ENCODE data around the gene BAZ1B.

The BAZ1B gene

DNA sequence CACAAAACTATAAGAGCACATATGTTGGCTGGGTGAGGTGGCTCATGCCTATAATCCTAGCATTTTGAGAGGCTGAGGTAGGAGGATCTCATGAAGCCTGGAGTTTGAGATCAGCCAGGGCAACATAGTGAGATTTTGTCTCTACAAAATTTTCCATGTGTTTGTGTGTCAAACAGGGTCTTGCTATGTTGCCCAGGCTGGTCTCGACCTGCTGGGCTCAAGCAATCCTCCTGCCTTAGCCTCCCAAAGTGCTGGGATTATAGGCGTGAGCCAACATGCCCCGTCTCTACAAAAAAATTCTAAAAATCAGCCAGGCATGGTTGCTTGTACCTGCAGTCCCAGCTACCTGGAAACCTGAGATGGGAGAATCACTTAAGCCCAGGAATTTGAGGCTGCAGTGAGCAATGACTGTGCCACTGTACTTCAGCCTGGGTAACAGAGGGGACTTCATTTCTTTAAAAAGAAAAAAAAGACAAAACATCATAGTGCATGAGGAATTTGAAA is 60.3 kb downstream of the BAZ1B start:
- Histone ChIP-seq H3F3A (ENCODE audit: control insufficient read depth, insufficient read depth) (peaks cover 38% of the 10 kb centered on the region), H3K4me2 (ENCODE audit: low read length) (no peak overlapping the region), H4K20me1 (ENCODE audit: control insufficient read depth, insufficient read depth, low read depth, low read length) (peaks cover 6% of the 10 kb centered on the region; the same call in 1 of the 2 replicates), H3K9me2 (replicated peaks; ENCODE audit: control insufficient read depth, low read length) (no peaks in the 10 kb centered on the region), H3K79me2 (ENCODE audit: control insufficient read depth, low read length) (peaks cover 34% of the 10 kb centered on the region), H3K36me3 (ENCODE audit: control insufficient read depth, low read length) (peaks cover 100% of the 10 kb centered on the region), H3K4me1 (ENCODE audit: control insufficient read depth, low read length) (no peaks in the 10 kb centered on the region), H3K4me3 (ENCODE audit: low read length) (no peak overlapping the region), H3K27ac (ENCODE audit: low read depth, low read length) (no peak overlapping the region), H3K27me3 (ENCODE audit: control insufficient read depth, low read length) (no peaks in the 10 kb centered on the region), H3K9me3 (ENCODE audit: control insufficient read depth, insufficient read depth, low read length) (no peaks in the 10 kb centered on the region)
- no peak for TF ChIP-seq EZH2phosphoT487 (IDR thresholded peaks at IDR 0.05; ENCODE audit: borderline replicate concordance, low read length)
- TF ChIP-seq, protein P1, sequence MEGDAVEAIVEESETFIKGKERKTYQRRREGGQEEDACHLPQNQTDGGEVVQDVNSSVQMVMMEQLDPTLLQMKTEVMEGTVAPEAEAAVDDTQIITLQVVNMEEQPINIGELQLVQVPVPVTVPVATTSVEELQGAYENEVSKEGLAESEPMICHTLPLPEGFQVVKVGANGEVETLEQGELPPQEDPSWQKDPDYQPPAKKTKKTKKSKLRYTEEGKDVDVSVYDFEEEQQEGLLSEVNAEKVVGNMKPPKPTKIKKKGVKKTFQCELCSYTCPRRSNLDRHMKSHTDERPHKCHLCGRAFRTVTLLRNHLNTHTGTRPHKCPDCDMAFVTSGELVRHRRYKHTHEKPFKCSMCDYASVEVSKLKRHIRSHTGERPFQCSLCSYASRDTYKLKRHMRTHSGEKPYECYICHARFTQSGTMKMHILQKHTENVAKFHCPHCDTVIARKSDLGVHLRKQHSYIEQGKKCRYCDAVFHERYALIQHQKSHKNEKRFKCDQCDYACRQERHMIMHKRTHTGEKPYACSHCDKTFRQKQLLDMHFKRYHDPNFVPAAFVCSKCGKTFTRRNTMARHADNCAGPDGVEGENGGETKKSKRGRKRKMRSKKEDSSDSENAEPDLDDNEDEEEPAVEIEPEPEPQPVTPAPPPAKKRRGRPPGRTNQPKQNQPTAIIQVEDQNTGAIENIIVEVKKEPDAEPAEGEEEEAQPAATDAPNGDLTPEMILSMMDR (IDR thresholded peaks at IDR 0.05; ENCODE audit: low read depth, low read length, poor library complexity, severe bottlenecking), result no peak

DNA sequence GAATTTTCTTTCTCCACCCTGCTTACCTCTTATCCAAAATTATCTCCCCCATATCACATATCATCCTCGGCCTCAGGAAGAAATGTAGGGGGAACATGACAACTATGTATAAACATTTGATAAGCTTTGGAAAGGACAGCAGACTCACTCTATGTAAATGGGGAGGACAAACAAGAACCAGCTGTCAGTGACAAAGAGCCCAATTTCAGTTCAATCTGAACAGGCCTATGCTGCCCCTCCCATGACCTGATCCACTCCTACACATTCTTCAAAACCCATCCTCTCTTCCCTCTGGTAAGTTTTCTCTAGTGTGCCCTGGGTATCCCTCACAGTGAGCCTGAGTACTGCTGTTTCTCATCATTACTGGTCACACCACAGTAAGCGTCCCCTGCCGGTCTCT is 67.7 kb downstream of the BAZ1B start:
- H3K4me1 ChIP-seq (ENCODE audit: control insufficient read depth, low read length), result no peaks in the 10 kb centered on the region
- no peak overlapping the region for H3K4me2 ChIP-seq (ENCODE audit: low read length)
- H3K4me3 ChIP-seq (ENCODE audit: low read length), result no peak overlapping the region
- no peak overlapping the region for H3K27ac ChIP-seq (ENCODE audit: low read depth, low read length)
- peaks cover 47% of the 10 kb centered on the region for H3F3A ChIP-seq (ENCODE audit: control insufficient read depth, insufficient read depth)
- no peaks in the 10 kb centered on the region for H3K9me3 ChIP-seq (ENCODE audit: control insufficient read depth, insufficient read depth, low read length)
- H3K36me3 ChIP-seq (ENCODE audit: control insufficient read depth, low read length), result peaks cover 97% of the 10 kb centered on the region
- no peaks in the 10 kb centered on the region for H3K9me2 ChIP-seq (replicated peaks; ENCODE audit: control insufficient read depth, low read length)
- TF ChIP-seq EZH2phosphoT487 (IDR thresholded peaks at IDR 0.05; ENCODE audit: borderline replicate concordance, low read length), result no peak
- TF ChIP-seq, protein P1 (IDR thresholded peaks at IDR 0.05; ENCODE audit: low read depth, low read length, poor library complexity, severe bottlenecking), result no peak
- no peaks in the 10 kb centered on the region for H3K27me3 ChIP-seq (ENCODE audit: control insufficient read depth, low read length)
- H3K79me2 ChIP-seq (ENCODE audit: control insufficient read depth, low read length), result peaks cover 49% of the 10 kb centered on the region
- H4K20me1 ChIP-seq (ENCODE audit: control insufficient read depth, insufficient read depth, low read depth, low read length), result peaks cover 12% of the 10 kb centered on the region

DNA sequence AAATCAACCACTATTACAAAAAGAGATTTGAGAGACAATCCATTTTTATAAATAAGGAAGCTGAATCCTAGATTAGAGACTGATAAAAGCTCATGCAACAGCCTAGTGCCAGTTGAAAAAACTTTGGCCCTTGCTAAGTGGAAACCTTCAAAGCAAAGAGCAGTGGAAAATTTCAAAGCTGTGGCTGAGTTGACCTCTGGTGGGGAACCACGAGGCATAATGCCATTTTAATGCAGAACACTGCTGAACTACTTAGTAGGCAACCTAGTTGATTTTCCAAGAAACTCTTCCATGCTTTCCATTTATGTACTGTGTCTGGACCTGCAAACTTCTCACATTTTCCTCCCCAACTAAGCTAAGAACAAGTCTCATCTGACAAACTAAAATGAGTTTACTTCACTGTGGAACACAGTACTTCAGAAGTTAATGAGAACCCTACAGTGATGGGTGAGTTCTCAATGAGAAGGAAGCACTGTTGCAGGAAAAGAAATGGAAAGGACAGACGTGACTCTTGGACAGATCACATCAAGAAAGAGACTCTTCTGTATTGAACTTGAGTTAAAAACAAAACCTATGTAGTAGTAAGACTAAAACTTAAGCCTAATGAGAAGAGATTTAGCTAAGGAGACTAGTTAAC is 69.0 kb downstream of the BAZ1B start:
- no peaks in the 10 kb centered on the region for H3K4me1 ChIP-seq (ENCODE audit: control insufficient read depth, low read length)
- H3K9me2 ChIP-seq (replicated peaks; ENCODE audit: control insufficient read depth, low read length), result no peaks in the 10 kb centered on the region
- H3K27ac ChIP-seq (ENCODE audit: low read depth, low read length), result no peak overlapping the region
- peaks cover 12% of the 10 kb centered on the region for H4K20me1 ChIP-seq (ENCODE audit: control insufficient read depth, insufficient read depth, low read depth, low read length)
- no peak for TF ChIP-seq EZH2phosphoT487 (IDR thresholded peaks at IDR 0.05; ENCODE audit: borderline replicate concordance, low read length)
- TF ChIP-seq, protein P1 (IDR thresholded peaks at IDR 0.05; ENCODE audit: low read depth, low read length, poor library complexity, severe bottlenecking), result no peak
- H3K36me3 ChIP-seq (ENCODE audit: control insufficient read depth, low read length), result peaks cover 97% of the 10 kb centered on the region
- no peak overlapping the region for H3K4me3 ChIP-seq (ENCODE audit: low read length)
- no peak overlapping the region for H3K4me2 ChIP-seq (ENCODE audit: low read length)
- H3K9me3 ChIP-seq (ENCODE audit: control insufficient read depth, insufficient read depth, low read length), result no peaks in the 10 kb centered on the region
- peaks cover 47% of the 10 kb centered on the region for H3K79me2 ChIP-seq (ENCODE audit: control insufficient read depth, low read length)
- peaks cover 44% of the 10 kb centered on the region for H3F3A ChIP-seq (ENCODE audit: control insufficient read depth, insufficient read depth)
- no peaks in the 10 kb centered on the region for H3K27me3 ChIP-seq (ENCODE audit: control insufficient read depth, low read length)
